DMS114 treated with DMSO at 0.1 percent for 48 hours (cell line): ENCODE data around the gene SP5.
"Not testable (repeated sequence)": the region's sequence is repeated elsewhere in the genome, so short reads cannot be mapped to it uniquely, and the experiment has no call there.

Source experiments
- DNase-seq: peaks from one replicate; lab custom pipeline; 2025; ENCODE audit not compliant: unreplicated experiment; lab: John Stamatoyannopoulos, UW

SP5 gene

DNA sequence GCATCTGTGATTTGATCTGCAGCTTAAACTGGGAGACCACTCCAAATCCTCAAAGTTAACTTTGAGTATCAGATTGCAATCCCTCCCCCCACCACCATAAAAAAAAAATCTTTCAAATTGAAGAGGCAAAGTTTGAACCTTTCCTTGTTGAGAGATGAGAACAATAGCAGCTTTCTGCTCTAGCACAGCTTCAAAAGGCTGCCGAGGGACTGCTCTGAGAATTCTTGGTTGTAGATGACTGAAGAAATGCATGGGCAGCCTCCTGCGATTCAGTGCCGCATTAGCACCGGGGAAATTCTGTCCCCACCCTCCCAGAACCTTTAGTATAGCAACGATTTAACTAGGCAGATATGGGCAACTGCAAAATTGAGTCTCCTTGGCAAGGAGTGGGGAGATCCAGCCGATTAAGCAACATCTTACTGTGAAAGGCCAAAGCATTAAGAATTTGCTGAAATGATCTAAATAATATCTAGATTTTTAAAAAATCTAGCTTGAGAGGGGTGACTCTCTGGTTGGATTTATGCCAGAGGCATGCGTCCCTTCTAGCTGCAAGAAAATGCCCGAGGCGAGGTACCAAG lies 3.9 kb upstream of the SP5 start:
- no peak for DNase-seq

DNA sequence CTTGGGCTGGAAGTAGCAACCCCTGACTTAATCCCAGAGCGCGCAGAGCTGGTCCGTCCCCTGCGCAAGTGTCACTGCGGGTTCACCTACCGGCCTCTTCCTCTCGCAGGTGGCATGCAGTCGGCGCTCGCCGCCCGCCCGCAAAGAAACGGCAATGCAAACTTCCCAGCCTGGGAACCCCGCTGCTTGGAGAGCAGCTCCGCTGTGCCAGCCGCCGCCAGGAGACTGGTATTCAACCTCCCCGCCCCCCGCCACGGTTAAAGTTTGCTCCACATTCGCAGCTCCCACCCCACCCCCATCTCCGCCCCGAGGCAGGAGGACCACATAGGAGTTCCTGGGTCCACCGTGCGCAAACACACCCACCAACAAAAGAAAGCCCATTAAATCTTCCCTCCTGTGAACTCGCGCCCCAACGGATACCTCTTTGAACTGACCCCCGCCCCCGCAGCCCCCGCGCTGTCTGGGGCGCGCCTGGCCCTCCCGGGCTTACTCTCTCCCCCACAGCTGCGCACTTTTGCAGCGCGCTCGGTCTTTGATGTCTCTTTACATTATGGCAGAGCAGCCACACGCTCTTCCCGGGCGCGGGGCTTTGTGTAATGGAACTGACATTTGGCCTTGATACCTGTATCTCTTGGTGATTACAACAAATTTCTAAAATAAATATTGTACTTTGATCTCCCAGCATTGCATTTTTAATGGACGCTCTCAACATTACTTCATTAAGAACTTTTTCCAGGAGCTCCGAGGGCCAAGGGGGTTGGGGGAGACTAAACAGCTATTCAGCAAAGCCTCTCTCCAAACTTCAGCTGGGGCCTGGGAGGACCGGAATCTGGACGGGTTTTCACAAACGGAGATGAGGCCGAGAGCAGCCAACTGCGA lies 3.1 kb upstream of the SP5 start:
- DNase-seq = no peak

DNA sequence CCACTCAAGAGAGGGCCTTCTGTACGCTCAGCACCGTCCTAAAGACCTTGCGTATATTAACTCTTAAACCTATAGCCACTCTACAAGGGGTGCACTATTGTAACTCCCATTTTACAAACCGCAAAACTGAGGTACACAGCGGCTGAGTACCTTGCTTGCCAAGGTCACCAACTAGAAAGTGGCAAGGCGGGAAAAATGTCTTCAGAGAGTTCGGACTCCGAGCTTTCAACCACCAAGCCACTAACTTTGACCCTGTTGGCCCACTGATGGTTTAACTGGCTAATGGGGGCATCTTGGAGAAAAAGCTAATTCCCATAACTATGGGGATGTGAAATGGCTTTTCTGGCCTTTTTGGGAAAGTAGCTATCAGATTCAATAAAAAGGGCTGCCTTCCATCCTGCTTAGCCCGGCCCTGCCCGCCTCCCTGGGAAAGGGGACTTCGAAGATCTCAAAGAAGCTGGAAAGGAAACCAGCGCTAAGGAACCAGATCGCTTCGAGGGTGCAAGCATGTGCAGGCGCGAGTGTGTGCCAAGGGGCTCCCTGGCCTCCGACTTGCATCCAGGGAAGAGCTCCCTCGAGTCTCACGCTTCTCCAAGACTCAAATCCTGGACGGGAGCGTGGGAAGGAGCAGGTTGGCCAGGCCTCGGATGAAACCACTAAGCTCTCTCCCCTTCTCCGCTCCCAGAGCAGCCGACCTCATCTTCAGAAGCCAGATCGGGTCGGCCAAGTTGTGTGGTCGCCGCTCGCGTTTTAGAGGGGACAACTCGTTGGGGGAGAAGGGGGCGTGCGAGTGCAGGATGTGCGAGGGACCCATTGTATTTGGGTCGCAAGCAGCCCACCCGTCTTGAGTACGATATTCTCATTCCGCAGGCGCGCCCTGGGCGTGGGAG lies 2.2 kb upstream of the SP5 start:
- DNase-seq = no peak

DNA sequence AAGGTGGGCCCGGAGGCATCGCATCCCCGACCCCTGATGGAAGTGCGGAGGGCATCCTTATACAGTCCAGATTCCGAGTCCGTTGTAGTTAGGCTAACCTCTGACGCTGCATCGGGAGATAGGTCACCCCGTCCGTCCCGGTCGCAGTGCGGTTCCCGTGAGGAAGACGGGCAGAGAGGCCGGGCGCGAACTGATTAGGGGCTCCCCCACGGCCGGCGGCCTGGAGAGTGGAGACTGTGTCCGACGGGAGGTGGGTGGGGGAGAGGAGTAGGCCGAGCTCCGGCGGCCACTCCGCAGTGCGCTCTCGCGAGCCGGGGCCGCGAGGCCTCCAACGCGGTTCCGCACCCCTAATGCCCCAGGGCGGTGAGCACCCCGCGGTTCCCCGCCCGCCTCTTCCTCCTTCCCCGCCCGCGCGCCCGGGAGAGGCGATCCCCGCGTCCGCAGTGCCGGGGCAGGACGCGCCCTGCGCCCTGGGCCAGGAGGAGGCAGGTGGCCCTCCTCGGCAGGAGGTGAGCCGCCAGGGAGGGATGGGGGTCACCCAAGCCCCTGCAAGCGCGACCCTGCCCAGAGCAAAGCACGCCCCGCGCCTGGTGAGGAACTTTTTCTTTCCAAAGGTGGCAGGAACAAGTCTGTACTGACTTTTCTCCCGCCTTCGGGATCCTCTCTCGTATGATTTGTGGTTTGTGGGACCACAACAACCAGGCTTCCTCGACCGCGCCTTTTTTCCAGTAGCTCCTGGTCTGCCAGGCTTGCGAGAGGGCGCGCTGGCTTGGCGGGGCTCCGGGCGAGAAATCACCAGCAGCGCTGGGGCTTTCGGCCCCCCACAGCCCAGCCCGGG lies 1.4 kb upstream of the SP5 start:
- no peak for DNase-seq

DNA sequence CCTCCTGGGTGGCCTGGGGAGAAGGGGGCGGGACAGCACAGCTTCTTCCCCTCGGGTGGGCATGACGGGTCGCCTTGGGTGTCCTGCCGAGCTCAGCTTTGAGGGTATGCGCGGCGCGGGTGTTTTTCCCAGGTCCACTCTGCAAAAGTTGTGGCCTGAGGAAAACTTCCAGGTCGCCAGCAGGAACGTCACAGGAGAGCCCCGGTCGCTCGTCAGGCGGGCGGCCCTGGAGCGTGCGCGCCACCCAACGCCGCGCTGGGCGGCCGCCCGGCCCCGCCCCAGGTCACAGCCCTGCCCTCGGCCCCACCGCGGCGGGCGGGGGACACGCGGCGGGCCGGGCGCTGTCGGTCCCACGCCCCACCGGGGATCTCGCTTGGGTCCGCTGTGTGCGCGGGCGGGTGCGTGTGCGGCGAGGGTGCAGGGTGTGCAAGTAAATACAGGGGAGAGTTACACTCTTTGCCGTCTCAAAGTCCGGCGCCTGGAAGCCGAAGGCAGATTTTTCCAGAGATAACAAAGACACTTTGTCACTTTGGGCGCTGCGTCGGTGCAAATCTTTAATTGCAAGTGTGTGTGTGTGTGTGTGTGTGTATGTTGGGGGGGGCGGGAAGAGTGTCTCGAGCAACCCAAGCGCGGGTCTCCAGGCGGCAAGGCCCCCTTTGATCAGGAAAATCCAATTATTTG lies 616 bp upstream of the SP5 start:
- DNase-seq = no peak

DNA sequence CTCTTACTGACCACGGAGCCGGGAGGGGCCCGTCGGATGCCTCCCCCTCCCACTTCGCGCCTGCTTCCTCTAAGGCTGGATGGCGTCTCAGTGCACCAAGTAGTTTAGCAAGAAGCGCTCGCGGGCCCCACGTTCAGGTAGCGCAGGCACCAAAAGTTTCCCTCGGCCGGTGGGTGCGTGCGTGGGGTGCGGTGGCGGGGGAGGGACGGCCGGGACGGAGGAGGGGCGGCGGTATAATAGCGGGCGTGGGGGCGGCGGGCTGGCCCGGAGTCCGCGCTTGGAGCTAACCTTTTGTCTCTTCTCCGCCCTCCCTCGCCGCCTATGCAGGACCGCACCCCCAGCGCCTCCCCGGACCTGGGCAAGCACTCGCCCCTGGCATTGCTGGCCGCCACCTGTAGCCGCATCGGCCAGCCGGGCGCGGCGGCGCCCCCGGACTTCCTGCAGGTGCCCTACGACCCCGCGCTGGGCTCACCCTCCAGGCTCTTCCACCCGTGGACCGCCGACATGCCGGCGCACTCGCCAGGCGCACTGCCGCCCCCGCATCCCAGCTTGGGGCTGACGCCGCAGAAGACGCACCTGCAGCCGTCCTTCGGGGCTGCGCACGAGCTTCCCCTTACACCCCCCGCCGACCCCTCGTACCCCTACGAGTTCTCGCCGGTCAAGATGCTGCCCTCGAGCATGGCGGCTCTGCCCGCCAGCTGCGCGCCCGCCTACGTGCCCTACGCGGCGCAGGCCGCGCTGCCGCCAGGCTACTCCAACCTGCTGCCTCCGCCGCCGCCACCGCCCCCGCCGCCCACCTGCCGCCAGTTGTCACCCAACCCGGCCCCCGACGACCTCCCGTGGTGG lies 1.0 kb downstream of the SP5 start:
- peak; percentile 3 for DNase-seq

DNA sequence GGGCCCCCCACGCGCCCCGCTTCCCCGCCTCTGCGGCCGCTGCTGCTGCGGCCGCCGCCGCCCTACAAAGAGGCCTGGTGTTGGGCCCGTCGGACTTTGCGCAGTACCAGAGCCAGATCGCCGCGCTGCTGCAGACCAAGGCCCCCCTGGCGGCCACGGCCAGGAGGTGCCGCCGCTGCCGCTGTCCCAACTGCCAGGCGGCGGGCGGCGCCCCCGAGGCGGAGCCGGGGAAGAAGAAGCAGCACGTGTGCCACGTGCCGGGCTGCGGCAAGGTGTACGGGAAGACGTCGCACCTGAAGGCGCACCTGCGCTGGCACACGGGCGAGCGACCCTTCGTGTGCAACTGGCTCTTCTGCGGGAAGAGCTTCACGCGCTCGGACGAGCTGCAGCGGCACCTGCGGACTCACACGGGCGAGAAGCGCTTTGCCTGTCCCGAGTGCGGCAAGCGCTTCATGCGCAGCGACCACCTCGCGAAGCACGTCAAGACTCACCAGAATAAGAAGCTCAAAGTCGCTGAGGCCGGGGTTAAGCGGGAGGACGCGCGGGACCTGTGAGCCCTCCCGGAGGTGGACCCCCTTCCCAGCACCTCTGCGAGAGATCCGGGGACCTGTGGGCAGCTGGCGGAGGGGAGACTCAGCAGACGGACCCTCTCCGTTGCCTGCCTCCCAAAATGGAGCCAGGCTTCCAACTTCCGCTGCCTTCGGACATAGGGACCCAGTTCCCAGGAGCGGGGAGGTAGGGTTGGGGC lies 1.9 kb downstream of the SP5 start:
- peak; percentile 22 for DNase-seq

DNA sequence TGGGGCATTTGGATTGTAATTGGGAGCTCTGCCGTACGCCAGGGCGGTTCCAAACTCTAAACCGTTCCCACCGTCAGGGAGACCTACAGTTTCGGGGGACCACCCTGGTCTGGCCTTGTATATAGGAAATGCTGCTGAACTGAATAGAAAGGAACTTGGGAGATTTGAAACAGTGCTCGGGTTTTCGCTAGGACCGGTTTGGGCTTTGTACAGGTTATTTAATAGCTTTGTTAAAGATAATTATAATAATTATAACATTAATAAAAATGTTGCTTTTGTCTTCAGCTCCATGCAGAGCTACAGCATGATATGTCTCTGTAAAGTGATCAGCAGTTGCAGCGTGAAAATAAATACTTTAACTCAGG lies 2.4 kb downstream of the SP5 start:
- DNase-seq = no peak

DNA sequence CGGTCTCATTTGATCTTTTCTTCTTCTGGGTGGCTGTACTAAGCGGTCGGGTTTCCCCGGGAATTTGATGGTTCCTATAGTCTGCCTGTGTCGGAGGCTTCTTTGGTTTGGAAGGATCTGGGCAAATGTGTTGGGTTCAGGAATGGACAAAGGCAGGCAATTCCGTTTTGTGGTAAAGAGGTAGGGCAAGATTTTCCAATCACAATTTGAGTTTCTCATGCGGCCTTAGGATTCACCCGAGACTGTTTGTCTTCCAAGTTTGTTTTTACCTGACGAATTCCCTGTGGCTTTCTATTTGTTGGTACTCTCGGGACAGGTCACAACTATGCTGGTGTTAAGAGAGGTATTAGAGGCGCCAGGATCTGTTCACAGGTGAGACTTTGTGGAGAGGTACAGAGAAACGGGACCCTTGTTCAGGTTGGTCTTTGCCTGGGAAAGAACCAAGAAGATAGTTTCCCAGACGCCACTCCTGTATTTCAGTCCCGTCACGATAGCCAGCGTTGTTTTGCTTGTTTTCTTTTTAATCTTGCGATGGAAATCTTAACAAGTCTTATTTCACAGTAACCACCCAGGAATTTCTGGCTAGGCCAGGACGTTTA lies 3.0 kb downstream of the SP5 start:
- DNase-seq = no peak

DNA sequence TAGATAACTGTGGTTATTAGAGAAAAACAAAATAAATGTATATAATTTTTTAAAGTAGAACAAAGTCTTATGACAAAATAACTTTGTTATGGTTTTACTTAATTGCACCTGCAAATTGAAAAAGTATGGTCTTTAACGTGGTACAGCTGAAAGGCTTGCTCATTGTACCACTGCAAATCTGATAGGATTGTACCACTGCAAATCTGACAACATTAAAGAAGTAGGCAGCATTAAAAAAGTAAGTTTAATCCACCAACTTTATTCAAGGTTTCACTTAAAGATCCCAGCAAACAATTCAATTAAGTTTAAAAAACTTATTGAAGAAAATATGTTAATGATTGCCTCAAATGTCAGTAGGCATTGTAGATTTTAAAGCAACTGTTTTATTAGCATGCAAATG lies 4.7 kb downstream of the SP5 start:
- no peak for DNase-seq

DNA sequence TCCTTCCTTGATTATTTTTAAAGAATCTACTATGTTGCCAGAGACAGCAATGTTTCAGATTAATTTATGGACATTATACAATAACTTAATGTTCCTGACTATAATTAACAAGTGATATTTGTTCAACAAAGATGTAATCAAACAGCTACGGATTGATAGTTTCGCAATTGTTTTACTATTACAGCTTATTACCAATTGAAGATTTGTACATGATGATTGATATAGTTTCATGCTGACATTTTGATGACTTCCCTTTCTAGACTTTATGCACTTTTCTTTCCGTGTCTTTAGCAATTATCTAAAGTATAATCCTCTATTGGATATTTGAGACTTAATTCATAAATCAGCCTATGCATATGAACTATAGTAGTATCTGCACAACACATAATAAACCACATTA lies 6.5 kb downstream of the SP5 start:
- DNase-seq = no peak

DNA sequence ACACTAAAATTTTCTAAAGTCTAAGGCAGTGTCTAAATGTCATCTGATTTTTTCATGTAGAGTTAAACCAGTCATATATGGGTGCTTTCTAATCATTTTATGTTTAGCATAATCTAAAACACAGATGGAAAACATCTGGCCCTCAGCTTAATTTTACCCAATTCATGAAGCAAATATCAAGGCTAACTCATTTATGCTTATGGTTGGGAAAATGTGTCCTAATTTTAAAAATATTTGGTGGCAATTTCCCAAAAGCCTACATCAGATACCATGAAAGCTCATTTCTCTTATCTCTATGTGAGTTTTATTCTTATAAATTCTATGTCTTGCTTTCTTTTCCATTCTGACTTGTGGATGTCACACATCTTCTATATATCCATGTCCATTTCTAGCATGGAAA lies 7.2 kb downstream of the SP5 start:
- no peak for DNase-seq

DNA sequence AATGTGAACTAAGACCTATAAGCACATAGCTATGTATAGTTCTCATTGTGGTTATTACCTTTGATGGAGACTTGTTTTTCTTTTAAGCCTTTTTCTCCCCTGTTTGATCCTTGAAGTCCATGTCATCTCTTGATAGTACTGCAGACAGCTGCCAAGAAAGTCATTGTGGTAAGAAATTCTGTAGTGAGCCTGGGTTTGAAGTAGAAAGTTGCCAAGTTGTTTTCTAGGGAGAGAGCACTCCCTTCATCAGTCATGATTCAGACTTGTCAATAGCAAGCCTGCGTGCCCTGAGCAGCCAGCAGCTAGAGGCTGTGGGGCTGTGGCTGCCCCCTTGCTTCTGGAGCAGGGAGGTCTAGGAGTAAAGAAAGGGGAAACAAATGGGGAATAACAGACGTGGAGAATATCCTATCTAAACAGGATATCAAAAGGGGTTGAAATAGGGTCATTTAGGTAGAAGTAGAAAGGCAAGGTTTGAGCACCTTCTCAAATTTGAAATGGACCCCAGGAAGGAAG lies 8.4 kb downstream of the SP5 start:
- no peak for DNase-seq

DNA sequence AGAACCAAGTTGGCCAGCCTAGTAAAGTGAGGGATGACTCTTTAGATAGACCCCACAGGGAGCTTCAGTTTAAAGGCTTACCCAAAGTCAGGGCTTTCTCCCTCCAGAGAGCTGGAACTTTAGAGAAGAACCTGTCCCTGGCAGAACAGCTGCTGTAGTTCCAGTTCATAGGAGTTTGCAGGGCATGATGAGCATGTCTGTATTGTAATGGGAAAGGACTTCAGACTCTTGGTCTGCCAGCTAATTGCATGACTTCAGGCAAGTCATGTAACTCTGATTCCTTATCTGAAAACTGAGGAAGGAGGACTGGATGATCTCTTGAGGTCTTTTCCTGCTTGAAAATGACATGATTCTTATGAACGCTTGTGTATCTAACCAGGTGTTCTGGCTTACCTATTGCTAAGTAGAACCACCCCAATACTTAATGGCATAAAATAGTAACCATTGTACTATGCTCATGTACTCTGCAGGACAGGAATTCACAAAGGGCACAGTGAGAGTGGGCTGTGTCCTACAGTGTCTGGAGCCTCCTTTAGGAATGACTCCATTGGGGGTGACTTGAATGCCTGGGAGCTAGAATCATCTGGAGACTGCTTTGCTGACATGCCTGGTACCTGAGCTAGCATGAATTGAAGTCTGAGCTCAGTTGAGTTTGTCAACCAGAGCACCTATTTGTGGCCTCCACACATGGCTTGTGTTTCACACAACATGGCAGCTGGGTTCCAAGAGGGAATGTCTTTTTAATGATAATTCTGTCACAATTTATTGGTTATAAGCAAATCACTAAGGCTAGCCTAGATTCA lies 18.9 kb downstream of the SP5 start:
- DNase-seq = no peak

DNA sequence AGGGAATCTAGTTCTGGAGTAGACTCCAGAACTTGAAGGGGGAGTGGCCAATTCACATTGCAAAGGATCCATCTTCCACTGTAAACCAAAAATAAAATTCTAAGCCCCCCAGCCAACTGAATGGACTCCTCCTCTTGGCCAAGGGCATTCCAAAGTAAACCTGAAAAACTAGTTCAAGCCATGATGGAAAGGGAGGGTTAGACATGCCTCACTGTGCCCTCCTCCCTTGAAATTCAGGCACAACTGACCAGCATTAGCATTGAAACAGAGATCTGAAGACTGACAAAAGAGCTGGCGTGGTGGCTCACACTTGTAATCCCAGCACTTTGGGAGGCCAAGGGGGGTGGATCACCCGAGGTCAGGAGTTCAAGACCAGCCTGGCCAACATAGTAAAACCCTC lies 19.5 kb downstream of the SP5 start:
- not testable (repeated sequence) for DNase-seq

DNA sequence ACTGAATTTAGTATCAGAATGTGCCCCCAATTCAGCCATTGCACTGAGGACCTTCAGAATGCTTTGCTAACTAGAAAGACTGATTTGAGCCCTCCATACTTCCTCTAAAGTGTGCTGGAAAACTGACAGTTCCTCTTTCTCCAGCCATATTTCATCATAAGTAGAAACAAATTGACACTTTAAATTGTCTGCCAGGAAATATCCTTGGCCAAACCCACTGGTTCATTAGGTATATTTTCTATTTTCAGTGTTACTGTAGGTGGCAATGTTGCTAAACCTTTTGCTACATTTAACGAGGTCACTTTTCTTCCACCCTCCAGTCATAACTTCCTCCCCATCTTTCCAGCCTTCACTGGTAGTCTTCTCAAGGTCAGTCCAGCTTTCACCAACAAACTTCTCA lies 21.5 kb downstream of the SP5 start:
- DNase-seq = no peak

DNA sequence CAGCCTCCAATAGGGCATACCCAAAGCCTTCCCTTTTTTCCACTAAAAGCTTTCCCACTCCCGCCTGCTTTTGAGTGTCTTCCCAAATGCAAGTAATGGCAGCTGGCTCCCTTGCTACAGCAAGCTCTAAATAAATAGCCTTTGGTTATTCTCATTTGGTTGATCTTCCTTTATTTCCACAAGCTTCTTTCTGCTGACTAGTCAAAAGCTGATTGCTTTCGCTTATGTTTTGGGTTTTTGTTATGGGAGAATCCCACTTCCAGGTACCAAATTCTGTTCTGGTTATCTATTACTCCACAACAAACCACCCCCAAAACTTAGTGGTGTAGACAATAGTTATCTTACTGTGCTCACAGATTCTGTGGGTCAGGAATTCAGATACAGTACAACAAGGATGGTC lies 22.3 kb downstream of the SP5 start:
- DNase-seq = no peak
